Heart left ventricle (tissue), 16 donors: ENCODE results near the gene CPPED1. TPM values are rescaled to one million over a fixed set of nuclear protein-coding genes. Genes with fewer than 3 reads are reported as not detected.
"Not testable (repeated sequence)": the region's sequence is repeated elsewhere in the genome, so short reads cannot be mapped to it uniquely, and the experiment has no call there.

Source experiments
- ATAC-seq, 4 donors: fragments of 200-7000 bp; cut with Tn5 transposase; one replicate each; pipeline ENCODE4 v1.9.1; 2020 to 2022; ENCODE audit warnings: moderate library complexity in 4 of 4, mild to moderate bottlenecking in 3 of 4, moderate number of reproducible peaks in 1 of 4
- DNase-seq, 5 donors: peaks; one replicate each; pipeline ENCODE4 v3.0.0-alpha.2; 2020
- H3K27ac ChIP-seq, 12 donors: fragments of 200-600 bp; sonication (generic) in 4 of 12; one replicate each; pipeline versions ENCODE4 v1.5.0 to v1.8.0; 2016 to 2022; ENCODE audit warnings: mild to moderate bottlenecking in 2 of 12
- H3K27me3 ChIP-seq, 9 donors: fragments of 200-600 bp; sonication (generic) in 2 of 9; one replicate each; pipeline versions ENCODE4 v1.5.1 to v1.8.0; 2016 to 2022; ENCODE audit warnings: mild to moderate bottlenecking in 3 of 9
- H3K36me3 ChIP-seq, 9 donors: fragments of 200-600 bp; sonication (generic) in 2 of 9; one replicate each; pipeline versions ENCODE4 v1.5.0 to v1.8.0; 2018 to 2022; ENCODE audit warnings: mild to moderate bottlenecking in 2 of 9
- H3K4me1 ChIP-seq, 12 donors: fragments of 200-600 bp; sonication (generic) in 4 of 12; one replicate each; pipeline versions ENCODE4 v1.5.0 to v1.8.0; 2016 to 2022; ENCODE audit warnings: mild to moderate bottlenecking in 3 of 12
- H3K4me3 ChIP-seq, 12 donors: fragments of 200-600 bp; sonication (generic) in 4 of 12; one replicate each; pipeline versions ENCODE4 v1.5.0 to v1.8.0; 2017 to 2022; ENCODE audit warnings: mild to moderate bottlenecking in 9 of 12, moderate library complexity in 4 of 12
- H3K9me3 ChIP-seq, 12 donors: fragments of 200-600 bp; sonication (generic) in 4 of 12; one replicate each; pipeline versions ENCODE4 v1.5.0 to v1.8.0; 2016 to 2022; ENCODE audit warnings: mild to moderate bottlenecking in 1 of 12
- POLR2A ChIP-seq, 2 donors: fragments of 450-650 bp; IDR thresholded peaks; one replicate each; pipeline ENCODE4 v1.6.1; 2017; ENCODE audit warnings: antibody characterized with exemption in 2 of 2, mild to moderate bottlenecking in 2 of 2, moderate library complexity in 2 of 2
- WGBS, 4 donors: extraction: QIAGEN DNeasy Blood & Tissue Kit in 2 of 4; methylation state at CpG; one replicate each; pipeline versions ENCODE4 v1.1.5 to v1.1.7; 2013 to 2018; 5-methylcytosine and 5-hydroxymethylcytosine counted together
- intact Hi-C, 10 donors: fragments of 100-400 bp; cut with DNase I; formaldehyde crosslinking; loops; one replicate each; pipeline versions ENCODE4 v1.11.1 to v1.14.2; 2022
- polyA plus RNA-seq, 2 donors: library from polyadenylated mRNA; stranded (reverse); fragments of 200-250 nt; gene quantifications; one replicate each; pipeline ENCODE4 v1.2.3, GENCODE V29; 2013
- total RNA-seq, 9 donors: library from RNA; depleted of rRNA in 2 of 9; stranded (reverse); fragments of >200 nt in 2 of 9; fragmentation: NEBNext Ultra II Directional in 3 of 9; extraction: Animal tissue kit (Norgen Biotek cat#: 25700) in 3 of 9; gene quantifications; one replicate each; pipeline versions ENCODE4 v1.1.0 to v1.2.4, GENCODE V29; 2016 to 2023
- TF ChIP-seq, protein P1 (sequence below), 12 donors: fragments of 200-600 bp; sonication (generic) in 4 of 12; IDR thresholded peaks; one replicate each; pipeline versions ENCODE4 v1.5.0 to v1.8.0; 2018 to 2022; ENCODE audit warnings: antibody characterized with exemption in 12 of 12, mild to moderate bottlenecking in 5 of 12
- donor health status: ischemic (EF 13 %, LVEDD 7.1; RV severe dilation, severe dysfunction).
- donor health status: healthy with polysubstance abuse.
- donor health status: DM: no; HTN: yes; CAD: no.
- donor health status: DM: no; HTN: no; CAD: no.
- donor health status: ischemic (EF 25% LVEDD 6.9; RV normal size, moderate dysfunction).
- donor health status: ischemic (EF 25% LVEDD 5.7; RV mildly dilated, moderate dysfunction).
- donor health status: healthy.
- donor health status: DM: yes; HTN: yes; CAD: no.
- donor health status: ischemic (EF 35%, LVEDD 5.7; RV mildly dilated, moderate dysfunction).
- donor health status: nonischemic (EF 11% LVEDD 7.7; RV severe dilation, severe dysfunction).
- donor health status: DM: yes; HTN: yes; CAD: no.
- donor health status: PGD.
- donor health status: ischemic (EF 29% LVEDD 5.4; RV normal size, mild dysfunction).
- donor health status: nonischemic (EF 23%, LVEDD 6.1; RV moderate dilation, normal function).

Gene CPPED1
- total and polyA plus RNA-seq, 11 donors, result 5.6 to 25.1 (median 11.7) TPM

- no peaks in the 10 kb centered on the region for H3K36me3 ChIP-seq
- no peaks in the 10 kb centered on the region for H3K9me3 ChIP-seq
- TF ChIP-seq POLR2A (IDR thresholded peaks at IDR 0.05), result no peak
- TF ChIP-seq, protein P1, sequence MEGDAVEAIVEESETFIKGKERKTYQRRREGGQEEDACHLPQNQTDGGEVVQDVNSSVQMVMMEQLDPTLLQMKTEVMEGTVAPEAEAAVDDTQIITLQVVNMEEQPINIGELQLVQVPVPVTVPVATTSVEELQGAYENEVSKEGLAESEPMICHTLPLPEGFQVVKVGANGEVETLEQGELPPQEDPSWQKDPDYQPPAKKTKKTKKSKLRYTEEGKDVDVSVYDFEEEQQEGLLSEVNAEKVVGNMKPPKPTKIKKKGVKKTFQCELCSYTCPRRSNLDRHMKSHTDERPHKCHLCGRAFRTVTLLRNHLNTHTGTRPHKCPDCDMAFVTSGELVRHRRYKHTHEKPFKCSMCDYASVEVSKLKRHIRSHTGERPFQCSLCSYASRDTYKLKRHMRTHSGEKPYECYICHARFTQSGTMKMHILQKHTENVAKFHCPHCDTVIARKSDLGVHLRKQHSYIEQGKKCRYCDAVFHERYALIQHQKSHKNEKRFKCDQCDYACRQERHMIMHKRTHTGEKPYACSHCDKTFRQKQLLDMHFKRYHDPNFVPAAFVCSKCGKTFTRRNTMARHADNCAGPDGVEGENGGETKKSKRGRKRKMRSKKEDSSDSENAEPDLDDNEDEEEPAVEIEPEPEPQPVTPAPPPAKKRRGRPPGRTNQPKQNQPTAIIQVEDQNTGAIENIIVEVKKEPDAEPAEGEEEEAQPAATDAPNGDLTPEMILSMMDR (IDR thresholded peaks at IDR 0.05), result no peak
- peaks cover 0 to 52% (median 14%) of the 10 kb centered on the region in 12 donors for H3K4me1 ChIP-seq
- 78 to 84% (median 82%) methylated on average over 9 of the region's 9 CpGs for WGBS, 4 donors
- peak overlapping the region in 2 of 12 donors; percentile 31 to 96 for H3K27ac ChIP-seq
- ATAC-seq (no peak), DNase-seq (no peak)
- intact Hi-C loops, result loop anchor here in 1 of 10 donors (10.0 kb wide), 1 partner anchor 707 kb away; no protein-coding TSS in a partner anchor
- H3K27me3 ChIP-seq, result peaks cover 0 to 4% (median 0%) of the 10 kb centered on the region in 9 donors
- peak overlapping the region in 1 of 12 donors; percentile 77 for H3K4me3 ChIP-seq
Observed at GRCh38 chr16:12802048-12802447, 1.6 kb downstream of the CPPED1 start.

DNA sequence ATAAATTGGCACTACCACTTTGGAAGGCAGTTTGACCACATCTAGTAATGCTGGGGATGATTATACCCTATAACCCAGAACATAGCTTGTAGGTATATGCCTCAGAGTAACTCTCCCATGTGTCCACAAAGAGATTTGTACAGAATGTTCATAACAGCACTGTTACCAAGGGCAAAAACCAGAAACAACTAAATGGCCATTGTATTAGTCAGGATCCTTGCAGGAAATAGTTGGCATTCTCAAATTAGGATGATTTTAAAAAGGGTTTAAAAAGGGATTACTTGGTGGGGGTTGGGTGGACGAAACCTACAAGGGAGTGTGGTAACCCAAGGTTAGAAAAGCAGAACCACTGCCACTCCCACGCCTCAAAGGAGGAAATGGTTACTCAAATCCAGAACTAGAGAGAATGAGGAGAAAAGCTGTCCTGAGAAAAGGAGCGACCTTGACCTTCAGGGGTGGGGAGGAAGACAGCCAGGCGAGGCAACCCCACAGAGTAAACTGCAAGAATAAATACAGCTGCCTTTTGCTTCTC lies 2.1 kb downstream of the CPPED1 start:
- H3K27ac ChIP-seq, result peak overlapping the region in 3 of 12 donors; percentile 18 to 96 (median 31)
- WGBS, 4 donors, result 38 to 47% (median 44%) methylated on average over 4 of the region's 4 CpGs
- TF ChIP-seq, protein P1 (IDR thresholded peaks at IDR 0.05), result no peak
- TF ChIP-seq POLR2A (IDR thresholded peaks at IDR 0.05), result no peak
- peaks cover 0 to 4% (median 0%) of the 10 kb centered on the region in 9 donors for H3K27me3 ChIP-seq
- DNase-seq (peak in 3 of 5 donors; percentile 14 to 36 (median 33)), ATAC-seq (no peak)
- intact Hi-C loops, result loop anchor here in 1 of 10 donors (10.0 kb wide), 1 partner anchor 707 kb away; no protein-coding TSS in a partner anchor
- no peaks in the 10 kb centered on the region for H3K9me3 ChIP-seq
- no peaks in the 10 kb centered on the region for H3K36me3 ChIP-seq
- peaks cover 0 to 52% (median 14%) of the 10 kb centered on the region in 12 donors for H3K4me1 ChIP-seq
- H3K4me3 ChIP-seq, result peak overlapping the region in 1 of 12 donors; percentile 77

DNA sequence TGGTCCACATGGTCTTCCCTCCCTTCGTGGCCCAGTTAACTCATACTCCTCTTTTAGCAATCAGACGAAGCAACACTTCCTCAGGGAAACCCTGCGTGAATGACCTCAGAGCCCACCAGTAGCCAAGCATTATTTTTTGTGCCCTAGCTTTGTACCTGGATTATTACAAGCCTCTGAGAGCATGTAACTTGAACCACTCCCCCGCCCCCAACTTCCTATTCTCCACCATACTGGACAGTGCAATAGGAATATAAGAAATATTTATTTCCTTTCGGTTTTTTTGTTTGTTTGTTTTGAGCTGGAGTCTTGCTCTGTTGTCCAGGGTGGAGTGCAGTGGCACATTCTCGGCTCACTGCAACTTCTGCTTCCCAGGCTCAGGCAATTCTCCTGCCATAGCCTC lies 2.9 kb downstream of the CPPED1 start:
- DNase-seq (no peak), ATAC-seq (no peak)
- WGBS, 4 donors, result 57 to 62% (median 61%) methylated on average over 6 of the region's 6 CpGs
- no peak overlapping the region for H3K4me3 ChIP-seq
- H3K27ac ChIP-seq, result peak overlapping the region in 1 of 12 donors; percentile 96
- intact Hi-C loops, result loop anchor here in 1 of 10 donors (10.0 kb wide), 1 partner anchor 706 kb away; no protein-coding TSS in a partner anchor
- no peaks in the 10 kb centered on the region for H3K36me3 ChIP-seq
- H3K9me3 ChIP-seq, result no peaks in the 10 kb centered on the region
- peaks cover 0 to 4% (median 0%) of the 10 kb centered on the region in 9 donors for H3K27me3 ChIP-seq
- peaks cover 0 to 52% (median 14%) of the 10 kb centered on the region in 12 donors for H3K4me1 ChIP-seq
- TF ChIP-seq, protein P1 (IDR thresholded peaks at IDR 0.05), result no peak
- TF ChIP-seq POLR2A (IDR thresholded peaks at IDR 0.05), result no peak

DNA sequence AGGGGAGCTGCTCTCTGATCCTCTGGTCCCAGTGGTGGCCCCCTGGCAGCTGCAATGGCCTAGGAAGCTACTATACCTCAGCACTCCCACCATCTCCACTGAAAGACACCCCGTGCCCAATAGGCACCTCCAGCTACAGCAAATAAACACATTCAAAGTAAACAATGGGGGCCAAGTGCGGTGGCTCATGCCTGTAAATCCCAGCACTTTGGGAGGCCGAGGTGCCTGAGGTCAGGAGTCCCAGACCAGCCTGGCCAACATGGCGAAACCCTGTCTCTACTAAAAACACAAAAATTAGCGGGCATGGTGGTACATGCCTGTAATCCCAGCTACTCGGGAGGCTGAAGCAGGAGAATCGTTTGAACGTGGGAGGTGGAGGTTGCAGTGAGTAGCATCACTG lies 3.7 kb downstream of the CPPED1 start:
- WGBS, 4 donors, result 82 to 91% (median 90%) methylated on average over 8 of the region's 8 CpGs
- Histone ChIP-seq H3K4me1 (peaks cover 0 to 52% (median 15%) of the 10 kb centered on the region in 12 donors), H3K27ac (peak overlapping the region in 1 of 12 donors; percentile 96)
- intact Hi-C loops, result loop anchor here in 1 of 10 donors (10.0 kb wide), 1 partner anchor 705 kb away; no protein-coding TSS in a partner anchor
- H3K4me3 ChIP-seq, ATAC-seq, H3K27me3 ChIP-seq, H3K36me3 ChIP-seq, DNase-seq, H3K9me3 ChIP-seq: not testable (repeated sequence)
